Gastrocnemius medialis (tissue), 4 donors: ENCODE measurements around the gene AP5Z1.

ENCODE experiments used
- CTCF ChIP-seq, 5 experiments: fragments of 450-650 bp in 3 of 5; fragments of 200-600 bp in 2 of 5; sonication (generic) in 2 of 5; IDR thresholded peaks in 4 of 5; conservative IDR thresholded peaks in 1 of 5; 1 replicate in 4 of 5; 2 replicates in 1 of 5; pipeline ENCODE4 v1.5.1; 2016 to 2019; ENCODE audit warnings: antibody characterized with exemption in 5 of 5, mild to moderate bottlenecking in 3 of 5, moderate library complexity in 3 of 5
- POLR2A ChIP-seq, 2 donors: fragments of 450-650 bp; IDR thresholded peaks; one replicate each; pipeline ENCODE4 v1.6.1; 2017; ENCODE audit warnings: antibody characterized with exemption in 2 of 2, mild to moderate bottlenecking in 2 of 2, moderate library complexity in 2 of 2

- TF ChIP-seq POLR2A (IDR thresholded peaks at IDR 0.05): no peak
- no peak for TF ChIP-seq CTCF (IDR thresholded peaks at IDR 0.05 in 4 of 5, conservative IDR thresholded peaks at IDR 0.05 in 1 of 5)
Measured at GRCh38 chr7:4725850-4726450, 49.5 kb upstream of the AP5Z1 start.
